ENCODE results near the gene OR5AU1. TPM values are rescaled to one million over a fixed set of nuclear protein-coding genes. Genes with fewer than 3 reads are reported as not detected.

OR5AU1 gene
- total RNA-seq, 4 donors from 2014 or later, result not detected

- in situ Hi-C loops (cut with MboI; ENCODE audit: low sequenced_read_pairs in 4 of 4), result no loop called here
- intact Hi-C loops (cut with DNase I; ENCODE audit: low total_unique reads), result no loop called here
- DNase-seq (peak in 1 of 2 donors; percentile 35), ATAC-seq (peak in 1 of 2 donors; percentile 25)
- TF ChIP-seq POLR2A (IDR thresholded peaks at IDR 0.05) (no peak), CTCF (IDR thresholded peaks at IDR 0.05 in 4 of 5, conservative IDR thresholded peaks at IDR 0.05 in 1 of 5) (no peak)
- Histone ChIP-seq H3K9me3 (no peaks in the 10 kb centered on the region), H3K4me3 (peak overlapping the region; percentile 21 to 37 (median 34)), H3K4me1 (peaks cover 6 to 11% of the 10 kb centered on the region in 2 donors), H3K27me3 (no peaks in the 10 kb centered on the region), H3K36me3 (no peaks in the 10 kb centered on the region), H3K27ac (no peak overlapping the region)
These were observed 36.1 kb upstream of the OR5AU1 start for GRCh38 chr14:21191809-21192446.

GRCh38 chr14:21191261-21191808 lies 35.5 kb upstream of the OR5AU1 start:
- H3K36me3 ChIP-seq, result no peaks in the 10 kb centered on the region

GRCh38 chr14:21185491-21185890 lies 29.6 kb upstream of the OR5AU1 start:
- intact Hi-C loops (cut with DNase I; ENCODE audit: low total_unique reads), result no loop called here
- no peaks in the 10 kb centered on the region for H3K4me1 ChIP-seq
- H3K9me3 ChIP-seq, result no peaks in the 10 kb centered on the region
- TF ChIP-seq CTCF (IDR thresholded peaks at IDR 0.05 in 4 of 5, conservative IDR thresholded peaks at IDR 0.05 in 1 of 5) (no peak), POLR2A (IDR thresholded peaks at IDR 0.05) (no peak)
- no peaks in the 10 kb centered on the region for H3K27me3 ChIP-seq
- in situ Hi-C loops (cut with MboI; ENCODE audit: low sequenced_read_pairs in 4 of 4), result no loop called here
- DNase-seq, result no peak
- no peaks in the 10 kb centered on the region for H3K36me3 ChIP-seq
- no peak for ATAC-seq
- H3K4me3 ChIP-seq, result no peak overlapping the region
- H3K27ac ChIP-seq, result no peak overlapping the region

More at GRCh38 chr14:21191261-21191808, 35.5 kb upstream of the OR5AU1 start:
- DNase-seq, result no peak
- in situ Hi-C loops (cut with MboI; ENCODE audit: low sequenced_read_pairs in 4 of 4), result no loop called here
- Histone ChIP-seq H3K27me3 (no peaks in the 10 kb centered on the region), H3K4me1 (peaks cover 6 to 11% of the 10 kb centered on the region in 2 donors), H3K4me3 (peak overlapping the region in 2 of 4 donors; percentile 21 to 37), H3K9me3 (no peaks in the 10 kb centered on the region), H3K27ac (no peak overlapping the region)
- intact Hi-C loops (cut with DNase I; ENCODE audit: low total_unique reads), result no loop called here
- no peak for ATAC-seq
- TF ChIP-seq POLR2A (IDR thresholded peaks at IDR 0.05), result no peak
- TF ChIP-seq CTCF (IDR thresholded peaks at IDR 0.05 in 4 of 5, conservative IDR thresholded peaks at IDR 0.05 in 1 of 5), result no peak

- no peak overlapping the region for H3K4me3 ChIP-seq
- no peak overlapping the region for H3K27ac ChIP-seq
- no peak for DNase-seq
- TF ChIP-seq CTCF (IDR thresholded peaks at IDR 0.05 in 4 of 5, conservative IDR thresholded peaks at IDR 0.05 in 1 of 5) (no peak), POLR2A (IDR thresholded peaks at IDR 0.05) (no peak)
- no peaks in the 10 kb centered on the region for H3K36me3 ChIP-seq
- in situ Hi-C loops (cut with MboI; ENCODE audit: low sequenced_read_pairs in 4 of 4), result no loop called here
- ATAC-seq, result no peak
- intact Hi-C loops (cut with DNase I; ENCODE audit: low total_unique reads), result no loop called here
- H3K4me1 ChIP-seq, result no peaks in the 10 kb centered on the region
- H3K27me3 ChIP-seq, result no peaks in the 10 kb centered on the region
- H3K9me3 ChIP-seq, result no peaks in the 10 kb centered on the region
These were observed 28.4 kb upstream of the OR5AU1 start for GRCh38 chr14:21184254-21184653.

Data from gastrocnemius medialis (tissue), 4 donors.